Right lobe of liver (tissue), 6 donors: ENCODE data around the gene CLCF1. TPM values are rescaled to one million over a fixed set of nuclear protein-coding genes. Genes with fewer than 3 reads are reported as not detected.

Experiments used
- ATAC-seq, 4 donors: fragments of 200-7000 bp; cut with Tn5 transposase; one replicate each; pipeline ENCODE4 v1.9.1; 2020; ENCODE audit warnings: mild to moderate bottlenecking in 4 of 4, moderate library complexity in 4 of 4
- DNase-seq, 3 donors: peaks; one replicate each; pipeline ENCODE4 v3.0.0-alpha.2; 2020
- H3K27ac ChIP-seq, 3 donors: fragments of 200-600 bp; one replicate each; pipeline ENCODE4 v1.8.0; 2022
- H3K27me3 ChIP-seq, 2 donors: fragments of 200-600 bp; one replicate each; pipeline ENCODE4 v1.8.0; 2022
- H3K36me3 ChIP-seq, 4 donors: fragments of 200-600 bp; sonication (generic) in 1 of 4; one replicate each; pipeline versions ENCODE4 v1.5.1 to v1.8.0; 2017 to 2022; ENCODE audit warnings: control low read depth in 1 of 4
- H3K4me1 ChIP-seq, 4 donors: fragments of 200-600 bp; sonication (generic) in 1 of 4; one replicate each; pipeline versions ENCODE4 v1.5.1 to v1.8.0; 2017 to 2022; ENCODE audit warnings: control low read depth in 1 of 4
- H3K4me3 ChIP-seq, 3 donors: fragments of 200-600 bp; one replicate each; pipeline ENCODE4 v1.8.0; 2022
- H3K9me3 ChIP-seq, 4 donors: fragments of 200-600 bp; sonication (generic) in 1 of 4; one replicate each; pipeline versions ENCODE4 v1.5.1 to v1.8.0; 2017 to 2022; ENCODE audit warnings: control low read depth in 1 of 4
- CTCF ChIP-seq, 4 donors: fragments of 200-600 bp in 3 of 4; fragments of 450-650 bp in 1 of 4; IDR thresholded peaks; one replicate each; pipeline versions ENCODE4 v1.5.1 to v1.8.0; 2016 to 2022; ENCODE audit warnings: antibody characterized with exemption in 4 of 4, mild to moderate bottlenecking in 2 of 4
- POLR2A ChIP-seq: fragments of 450-650 bp; IDR thresholded peaks from one replicate; pipeline ENCODE4 v1.6.1; 2017; ENCODE audit warnings: antibody characterized with exemption, mild to moderate bottlenecking
- WGBS: methylation state at CpG from one replicate; pipeline ENCODE4 v1.1.6; 2018; ENCODE audit warnings: low coverage, low lambda C conversion rate; ENCODE audit not compliant: insufficient coverage; ENCODE audit errors: missing lambda C conversion rate; 5-methylcytosine and 5-hydroxymethylcytosine counted together
- intact Hi-C, 2 donors: fragments of 100-400 bp; cut with DNase I; formaldehyde crosslinking; loops; one replicate each; pipeline versions ENCODE4 v1.11.2 to v1.14.1; 2022
- total RNA-seq, 6 experiments: library from RNA; depleted of rRNA in 2 of 6; stranded (reverse); fragments of >200 nt in 2 of 6; fragmentation: NEBNext Ultra II Directional in 3 of 6; extraction: Animal tissue kit (Norgen Biotek cat#: 25700) in 3 of 6; gene quantifications; one replicate each; pipeline versions ENCODE4 v1.1.0 to v1.2.4, GENCODE V29; 2016 to 2023
- donor health status: DM: no; HTN: yes; CAD: no.
- donor health status: DM: no; HTN: no; CAD: no.
- donor health status: DM: no; HTN: no; CAD: no.
- donor health status: DM: no; HTN: yes; CAD: no.
- donor health status: DM: no; HTN: yes; CAD: no.

Gene CLCF1
- total RNA-seq, 6 experiments from 2014 or later, result 0.44 to 3.8 (median 1.3) TPM

DNA sequence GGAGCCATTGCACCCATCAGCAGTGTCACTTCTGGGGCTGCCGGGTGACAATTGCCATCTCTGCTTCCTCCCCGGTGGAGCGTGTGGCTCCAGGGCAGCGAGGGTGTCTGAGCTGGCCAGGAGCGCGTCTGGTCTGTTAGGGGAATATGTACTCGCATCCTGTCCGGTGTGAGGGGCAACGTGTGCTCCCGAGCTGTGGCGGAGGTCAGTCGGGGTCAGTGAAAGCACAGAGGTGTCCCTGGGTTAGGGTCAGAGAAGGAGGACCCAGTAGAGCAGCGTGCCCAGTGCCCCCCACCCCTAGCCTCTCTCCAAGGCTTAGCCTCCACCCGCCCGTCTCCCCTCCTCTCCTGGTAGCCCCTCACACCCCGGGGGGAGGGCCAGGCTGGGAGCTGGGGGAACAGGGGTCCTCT lies 1.5 kb downstream of the CLCF1 start:
- DNase-seq (peak in 1 of 3 donors; percentile 36), ATAC-seq (peak in 2 of 4 donors; percentile 2 to 6)
- intact Hi-C loops, result no loop called here
- Histone ChIP-seq H3K36me3 (no peaks in the 10 kb centered on the region), H3K4me3 (peak overlapping the region; percentile 57 to 89 (median 68)), H3K27ac (no peak overlapping the region), H3K9me3 (no peaks in the 10 kb centered on the region), H3K27me3 (no peaks in the 10 kb centered on the region), H3K4me1 (peaks cover 0 to 17% (median 6%) of the 10 kb centered on the region in 4 donors)
- WGBS, result 0% methylated on average over 4 of the region's 16 CpGs
- TF ChIP-seq CTCF (IDR thresholded peaks at IDR 0.05), result no peak
- TF ChIP-seq POLR2A, result no peak

GRCh38 chr11:67371189-67371910 lies 2.0 kb downstream of the CLCF1 start:
- Histone ChIP-seq H3K4me3 (no peak overlapping the region), H3K9me3 (no peaks in the 10 kb centered on the region), H3K27me3 (no peaks in the 10 kb centered on the region), H3K27ac (no peak overlapping the region), H3K36me3 (no peaks in the 10 kb centered on the region), H3K4me1 (peaks cover 0 to 17% (median 6%) of the 10 kb centered on the region in 4 donors)
- intact Hi-C loops, result no loop called here
- TF ChIP-seq CTCF (IDR thresholded peaks at IDR 0.05) (peak; percentile 29 to 38 (median 30)), POLR2A (no peak)
- DNase-seq (no peak), ATAC-seq (peak; percentile 14 to 49 (median 21))
- WGBS, result 34% methylated on average over 6 of the region's 8 CpGs

DNA sequence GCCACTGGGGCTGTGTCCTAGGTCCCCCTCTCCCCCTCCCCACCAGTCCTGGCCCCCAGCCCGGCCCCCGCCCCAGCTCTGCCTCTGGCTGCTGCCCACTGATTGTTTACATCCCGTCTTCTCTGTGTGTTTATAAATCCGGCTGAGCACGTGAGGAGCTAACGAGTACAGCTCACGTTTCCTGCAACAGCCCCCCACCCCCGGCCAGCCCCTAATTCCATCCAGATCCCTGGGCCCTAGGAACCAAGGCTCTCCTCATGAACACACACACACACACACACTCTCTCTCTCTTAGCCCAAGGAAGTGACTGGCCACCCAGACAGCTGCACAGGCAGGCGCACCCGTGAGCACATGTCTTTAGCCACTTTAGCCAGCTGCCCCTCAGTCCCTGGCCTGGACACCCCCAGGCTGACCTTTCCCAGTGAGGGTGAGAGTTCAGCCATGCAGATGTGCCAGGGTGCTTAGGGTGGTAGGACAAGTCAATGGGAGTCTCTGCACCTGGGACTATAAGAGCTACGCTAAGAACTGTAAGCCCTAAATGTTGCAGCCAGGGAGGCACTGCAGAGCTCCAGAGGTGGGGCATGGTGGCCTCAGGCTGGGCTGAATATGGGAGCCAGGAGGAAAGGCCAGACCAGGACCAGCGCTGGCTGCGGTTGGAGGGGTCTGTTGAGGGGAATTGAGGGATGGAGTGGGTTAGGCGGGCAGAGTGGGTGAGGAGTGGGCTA lies 2.9 kb downstream of the CLCF1 start:
- WGBS, result 62% methylated on average over 10 of the region's 14 CpGs
- H3K9me3 ChIP-seq, result no peaks in the 10 kb centered on the region
- no peak overlapping the region for H3K27ac ChIP-seq
- H3K27me3 ChIP-seq, result no peaks in the 10 kb centered on the region
- ATAC-seq (no peak), DNase-seq (no peak)
- TF ChIP-seq POLR2A (no peak), CTCF (IDR thresholded peaks at IDR 0.05) (no peak)
- H3K4me3 ChIP-seq, result no peak overlapping the region
- intact Hi-C loops, result no loop called here
- H3K36me3 ChIP-seq, result no peaks in the 10 kb centered on the region
- peaks cover 0 to 17% (median 6%) of the 10 kb centered on the region in 4 donors for H3K4me1 ChIP-seq

DNA sequence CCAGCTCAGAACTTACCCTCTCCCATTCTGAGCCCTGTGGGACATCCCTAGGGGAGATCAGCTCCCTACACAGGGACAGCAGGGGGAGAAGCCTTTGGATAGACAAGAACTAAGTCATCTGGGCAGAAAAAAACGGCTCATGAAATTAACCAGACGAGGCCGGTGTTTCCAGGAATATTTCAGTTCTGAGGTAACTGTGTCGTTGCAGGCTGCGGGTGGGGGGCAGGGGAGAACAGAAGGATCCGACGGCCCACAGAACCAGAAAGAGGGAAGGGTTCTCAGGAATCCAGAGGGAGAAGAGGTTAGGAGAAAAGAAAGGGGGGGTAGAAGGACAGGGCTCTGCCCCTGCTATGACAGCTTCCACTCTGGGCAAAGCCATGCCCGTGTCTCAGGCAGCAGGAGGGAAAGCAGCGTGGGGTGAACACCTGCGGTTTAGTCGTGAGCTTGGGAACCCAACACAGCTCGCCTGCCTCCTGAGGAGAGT lies 3.6 kb downstream of the CLCF1 start:
- no peaks in the 10 kb centered on the region for H3K9me3 ChIP-seq
- ATAC-seq (no peak), DNase-seq (no peak)
- no peaks in the 10 kb centered on the region for H3K36me3 ChIP-seq
- 74% methylated on average over 6 of the region's 12 CpGs for WGBS
- peaks cover 0 to 17% (median 6%) of the 10 kb centered on the region in 4 donors for H3K4me1 ChIP-seq
- H3K4me3 ChIP-seq, result no peak overlapping the region
- no peak overlapping the region for H3K27ac ChIP-seq
- TF ChIP-seq CTCF (IDR thresholded peaks at IDR 0.05), result no peak
- TF ChIP-seq POLR2A, result no peak
- intact Hi-C loops, result no loop called here
- H3K27me3 ChIP-seq, result no peaks in the 10 kb centered on the region
